OCI-LY7 (cell line): ENCODE results near the gene NINL. TPM values are rescaled to one million over a fixed set of nuclear protein-coding genes. Genes with fewer than 3 reads are reported as not detected.

Experiments used
- BruUV-seq: library from RNA; stranded (reverse); fragments of 400-500 nt; replicated peaks from 2 replicates; lab custom pipeline; 2021; lab: Mats Ljungman, UMichigan
- CTCF ChIA-PET: fragments of 300-600 bp; sonication (Branson Sonifier 250); formaldehyde crosslinking; loops from one replicate; lab custom pipeline; 2022; ENCODE audit warnings: antibody characterized with exemption; ENCODE audit not compliant: unreplicated experiment; lab: Charles Lee
- POLR2A ChIA-PET: fragments of 300-600 bp; sonication (Branson Sonifier 250); formaldehyde crosslinking; loops from one replicate; lab custom pipeline; 2022; ENCODE audit warnings: antibody characterized with exemption; lab: Charles Lee
- DNase-seq: peaks from one replicate; pipeline ENCODE4 v3.0.0-alpha.2; 2015; ENCODE audit warnings: low spot score
- H2AFZ ChIP-seq: fragments of 200-600 bp; sonication (generic), shearing (Covaris generic); 2 replicates; pipeline ENCODE4 v1.6.1; 2014; ENCODE audit warnings: mild to moderate bottlenecking, antibody characterized with exemption, low read length, moderate library complexity
- H3K27ac ChIP-seq: fragments of 200-600 bp; sonication (generic); 2 replicates; pipeline ENCODE4 v1.5.1; 2014; ENCODE audit warnings: mixed run types, low read depth, mild to moderate bottlenecking, moderate library complexity, low read length, inconsistent platforms; ENCODE audit not compliant: poor library complexity, severe bottlenecking
- H3K36me3 ChIP-seq: fragments of 200-600 bp; sonication (generic); 2 replicates; pipeline ENCODE4 v1.6.1; 2014; ENCODE audit warnings: mild to moderate bottlenecking, antibody characterized with exemption, low read length, moderate library complexity, mixed read lengths; ENCODE audit not compliant: insufficient read depth
- H3K4me1 ChIP-seq: fragments of 200-600 bp; sonication (generic); 2 replicates; pipeline ENCODE4 v1.5.1; 2014; ENCODE audit warnings: mild to moderate bottlenecking, low read length; ENCODE audit not compliant: insufficient read depth, poor library complexity, severe bottlenecking
- H3K4me2 ChIP-seq: fragments of 200-600 bp; sonication (generic); 2 replicates; pipeline ENCODE4 v1.6.1; 2014; ENCODE audit warnings: mild to moderate bottlenecking, low read length
- H3K4me3 ChIP-seq: fragments of 200-600 bp; sonication (generic); 2 replicates; pipeline ENCODE4 v1.5.1; 2014; ENCODE audit warnings: mild to moderate bottlenecking, low read depth, low read length; ENCODE audit not compliant: poor library complexity, severe bottlenecking
- H3K79me2 ChIP-seq: fragments of 200-600 bp; sonication (generic); 2 replicates; pipeline ENCODE4 v1.6.1; 2016; ENCODE audit warnings: low read depth, mild to moderate bottlenecking, low read length, moderate library complexity, mixed read lengths; ENCODE audit not compliant: insufficient read depth
- H3K9me2 ChIP-seq: fragments of 200-600 bp; sonication (generic); 2 replicates; pipeline ENCODE4 v1.6.1; 2016; ENCODE audit warnings: mild to moderate bottlenecking, low read length, mixed read lengths; ENCODE audit not compliant: insufficient read depth
- H3K9me3 ChIP-seq: fragments of 200-600 bp; sonication (generic); 2 replicates; pipeline ENCODE4 v1.6.1; 2014; ENCODE audit warnings: mild to moderate bottlenecking, mixed run types, low read length, mixed read lengths
- H4K20me1 ChIP-seq: fragments of 200-600 bp; sonication (generic); 2 replicates; pipeline ENCODE4 v1.6.1; 2014; ENCODE audit warnings: mild to moderate bottlenecking, antibody characterized with exemption, low read length, moderate library complexity, mixed read lengths; ENCODE audit not compliant: insufficient read depth
- EZH2phosphoT487 ChIP-seq: fragments of 200-600 bp; sonication (generic); IDR thresholded peaks from 2 replicates; pipeline ENCODE4 v1.6.1; 2018; ENCODE audit warnings: low read depth, borderline replicate concordance, mild to moderate bottlenecking, mixed run types, antibody characterized with exemption, low read length, moderate library complexity, mixed read lengths
- intact Hi-C: fragments of 100-400 bp; cut with micrococcal nuclease; formaldehyde crosslinking; loops from one replicate; pipeline ENCODE4 v1.10.0; 2022; ENCODE audit not compliant: unreplicated experiment
- total RNA-seq, 2 experiments: library from RNA; depleted of rRNA in 1 of 2; stranded (reverse); fragments of >200 nt in 1 of 2; shearing (Covaris generic) in 1 of 2; gene quantifications; 2 replicates each; pipeline ENCODE4 v1.2.3, GENCODE V29; 2014 to 2022
- TF ChIP-seq, protein P1 (sequence below): fragments of 200-600 bp; sonication (generic); conservative IDR thresholded peaks from 2 replicates; pipeline ENCODE4 v1.5.1; 2014; ENCODE audit warnings: mild to moderate bottlenecking, antibody characterized with exemption, low read length, moderate library complexity, mixed read lengths

The NINL gene
- total RNA-seq, 2 experiments from 2014 or later: 0.06 to 0.55 TPM

DNA sequence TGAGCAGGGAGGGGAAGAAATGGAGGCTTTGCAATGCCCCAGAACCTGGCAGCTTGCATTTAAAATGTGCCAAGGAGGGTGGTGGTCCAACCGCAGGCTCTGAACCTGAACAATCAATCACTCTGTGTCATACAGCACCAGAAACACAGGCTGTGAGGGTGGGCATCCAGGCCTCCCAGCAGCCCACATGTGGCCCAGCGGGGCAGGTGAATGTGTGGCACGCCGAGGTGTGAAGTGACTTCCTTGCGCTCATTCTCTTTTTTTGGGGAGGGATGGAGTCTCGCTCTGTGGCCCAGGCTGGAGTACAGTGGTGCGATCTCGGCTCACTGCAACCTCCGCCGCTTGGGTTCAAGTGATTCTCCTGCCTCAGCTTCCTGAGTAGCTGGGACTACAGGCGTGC lies 97.4 kb downstream of the NINL start:
- H4K20me1 ChIP-seq: no peaks in the 10 kb centered on the region
- no peak overlapping the region for H2AFZ ChIP-seq
- no peak overlapping the region for H3K4me3 ChIP-seq
- ChIA-PET CTCF (no interaction called here), POLR2A (no interaction called here)
- H3K9me2 ChIP-seq: no peaks in the 10 kb centered on the region
- peaks cover 5% of the 10 kb centered on the region for H3K4me1 ChIP-seq
- no peak overlapping the region for H3K27ac ChIP-seq
- H3K4me2 ChIP-seq: no peak overlapping the region
- H3K79me2 ChIP-seq: no peaks in the 10 kb centered on the region
- no peaks in the 10 kb centered on the region for H3K9me3 ChIP-seq
- no peak for DNase-seq
- TF ChIP-seq EZH2phosphoT487: no peak
- TF ChIP-seq, protein P1, sequence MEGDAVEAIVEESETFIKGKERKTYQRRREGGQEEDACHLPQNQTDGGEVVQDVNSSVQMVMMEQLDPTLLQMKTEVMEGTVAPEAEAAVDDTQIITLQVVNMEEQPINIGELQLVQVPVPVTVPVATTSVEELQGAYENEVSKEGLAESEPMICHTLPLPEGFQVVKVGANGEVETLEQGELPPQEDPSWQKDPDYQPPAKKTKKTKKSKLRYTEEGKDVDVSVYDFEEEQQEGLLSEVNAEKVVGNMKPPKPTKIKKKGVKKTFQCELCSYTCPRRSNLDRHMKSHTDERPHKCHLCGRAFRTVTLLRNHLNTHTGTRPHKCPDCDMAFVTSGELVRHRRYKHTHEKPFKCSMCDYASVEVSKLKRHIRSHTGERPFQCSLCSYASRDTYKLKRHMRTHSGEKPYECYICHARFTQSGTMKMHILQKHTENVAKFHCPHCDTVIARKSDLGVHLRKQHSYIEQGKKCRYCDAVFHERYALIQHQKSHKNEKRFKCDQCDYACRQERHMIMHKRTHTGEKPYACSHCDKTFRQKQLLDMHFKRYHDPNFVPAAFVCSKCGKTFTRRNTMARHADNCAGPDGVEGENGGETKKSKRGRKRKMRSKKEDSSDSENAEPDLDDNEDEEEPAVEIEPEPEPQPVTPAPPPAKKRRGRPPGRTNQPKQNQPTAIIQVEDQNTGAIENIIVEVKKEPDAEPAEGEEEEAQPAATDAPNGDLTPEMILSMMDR: no peak
- intact Hi-C loops: no loop called here
- no peaks in the 10 kb centered on the region for H3K36me3 ChIP-seq
- BruUV-seq: no TSS peak

DNA sequence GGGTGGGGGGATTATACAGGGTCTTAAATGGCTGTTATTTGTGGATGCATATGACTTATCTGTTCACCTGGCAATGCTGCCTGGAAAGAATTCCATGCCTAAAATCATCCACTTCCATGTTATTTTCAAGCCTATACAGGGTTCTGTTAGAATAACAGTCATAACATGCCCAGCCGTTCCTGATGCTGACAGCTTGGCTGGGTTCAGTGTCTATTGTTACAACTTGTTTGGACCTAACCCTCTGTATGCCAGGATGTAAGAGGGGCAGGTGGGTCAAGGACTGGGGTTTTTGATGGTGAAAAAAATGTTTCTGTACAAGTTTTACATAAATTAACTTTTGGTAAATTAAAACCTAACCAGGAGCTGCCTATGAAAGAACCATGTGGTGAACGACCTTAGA lies 98.0 kb downstream of the NINL start:
- Histone ChIP-seq H3K4me2 (no peak overlapping the region), H3K9me2 (no peaks in the 10 kb centered on the region), H3K4me3 (no peak overlapping the region), H3K9me3 (no peaks in the 10 kb centered on the region), H3K4me1 (peaks cover 5% of the 10 kb centered on the region), H3K79me2 (no peaks in the 10 kb centered on the region), H3K36me3 (no peaks in the 10 kb centered on the region), H3K27ac (no peak overlapping the region), H2AFZ (no peak overlapping the region), H4K20me1 (no peaks in the 10 kb centered on the region)
- POLR2A ChIA-PET: no interaction called here
- no peak for TF ChIP-seq EZH2phosphoT487
- TF ChIP-seq, protein P1: no peak
- CTCF ChIA-PET: no interaction called here
- intact Hi-C loops: no loop called here
- DNase-seq: no peak
- BruUV-seq: no TSS peak

DNA sequence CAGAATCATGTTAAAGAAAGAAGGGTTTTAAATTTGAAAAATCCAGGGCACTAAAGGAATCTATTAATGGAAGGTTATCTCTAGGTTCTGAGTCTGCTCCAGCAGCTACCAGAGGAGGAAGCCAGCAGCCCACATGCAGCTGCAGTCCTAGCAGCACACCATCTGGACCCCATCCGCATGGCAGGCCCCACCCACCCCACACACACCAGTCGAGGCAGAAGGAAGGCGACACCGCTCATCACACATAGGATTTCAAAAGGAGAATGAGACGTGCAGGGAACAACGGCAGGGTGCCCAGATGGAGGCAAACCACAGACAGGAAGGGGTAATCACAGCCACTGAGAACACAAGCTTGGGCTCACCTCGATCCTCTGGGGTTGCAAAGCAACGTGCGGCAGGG lies 99.0 kb downstream of the NINL start:
- no TSS peak for BruUV-seq
- DNase-seq: no peak
- Histone ChIP-seq H2AFZ (no peak overlapping the region), H3K4me1 (peaks cover 5% of the 10 kb centered on the region), H4K20me1 (no peaks in the 10 kb centered on the region), H3K4me3 (no peak overlapping the region), H3K4me2 (no peak overlapping the region), H3K9me2 (no peaks in the 10 kb centered on the region), H3K36me3 (no peaks in the 10 kb centered on the region), H3K79me2 (no peaks in the 10 kb centered on the region), H3K27ac (no peak overlapping the region), H3K9me3 (no peaks in the 10 kb centered on the region)
- CTCF ChIA-PET: no interaction called here
- POLR2A ChIA-PET: interaction anchor here (1.0 kb wide), 1 partner anchor 23 kb away, joined by 3 read pairs; no protein-coding TSS in a partner anchor
- TF ChIP-seq, protein P1: no peak
- no peak for TF ChIP-seq EZH2phosphoT487
- intact Hi-C loops: no loop called here
